ENCODE measurements around the gene MBP. TPM values are rescaled to one million over a fixed set of nuclear protein-coding genes. Genes with fewer than 3 reads are reported as not detected.

Gene MBP
- total RNA-seq, 1 donor from 2014 or later = 5.8 TPM

DNA sequence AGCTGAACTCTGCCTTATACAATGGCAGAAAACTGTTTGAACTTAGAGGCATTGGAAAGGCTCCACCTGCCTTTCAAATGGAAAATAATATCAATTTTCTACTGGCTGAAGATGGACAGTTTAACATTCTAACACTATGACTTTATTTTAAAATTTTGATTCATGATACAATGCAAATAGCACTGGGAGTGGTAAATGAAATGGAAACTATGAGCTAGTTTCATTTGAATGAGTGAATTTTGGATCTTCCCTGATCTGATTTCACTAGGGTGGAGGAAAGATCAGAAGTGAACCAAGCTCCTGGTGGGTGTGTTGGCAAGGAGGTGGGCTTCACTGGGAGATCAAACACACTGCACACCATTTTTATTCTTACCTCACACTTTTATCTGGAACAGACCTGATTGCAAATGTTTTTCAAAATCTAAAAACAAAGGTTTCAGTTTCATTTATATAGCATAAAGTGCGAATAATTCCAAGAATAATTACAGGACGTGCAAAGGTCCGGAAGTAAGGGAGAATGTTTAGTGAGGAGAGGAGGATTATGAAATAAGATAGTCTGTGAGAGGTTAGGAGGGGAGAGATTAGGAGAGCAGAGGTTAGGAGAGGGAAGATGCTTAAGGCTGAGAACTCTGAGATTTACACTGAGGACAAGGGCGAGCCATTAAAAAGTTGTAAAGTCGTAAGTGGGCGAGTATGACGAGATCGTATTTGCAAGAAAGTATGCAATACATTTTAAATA is 18.6 kb upstream of the MBP start:
- no peak for DNase-seq

DNA sequence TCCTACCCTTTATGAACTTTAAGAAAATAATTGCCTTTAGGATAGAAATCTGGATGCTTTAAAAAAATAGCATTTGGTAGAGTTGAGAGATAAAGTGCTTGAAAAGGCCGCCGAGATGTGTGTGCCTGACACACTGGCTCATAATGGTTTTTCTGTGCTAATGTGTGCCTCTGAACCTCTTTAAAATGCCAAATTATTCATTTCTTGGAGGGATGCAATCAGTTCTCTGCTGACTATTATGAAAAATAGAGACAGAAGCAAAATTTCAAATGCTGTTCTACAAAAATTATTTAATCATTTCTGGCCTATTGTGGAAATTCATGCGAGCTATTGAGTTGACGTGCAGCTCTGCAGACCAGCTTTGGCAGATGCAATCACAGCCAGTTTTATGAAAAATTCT is 18.0 kb upstream of the MBP start:
- no peak for DNase-seq

DNA sequence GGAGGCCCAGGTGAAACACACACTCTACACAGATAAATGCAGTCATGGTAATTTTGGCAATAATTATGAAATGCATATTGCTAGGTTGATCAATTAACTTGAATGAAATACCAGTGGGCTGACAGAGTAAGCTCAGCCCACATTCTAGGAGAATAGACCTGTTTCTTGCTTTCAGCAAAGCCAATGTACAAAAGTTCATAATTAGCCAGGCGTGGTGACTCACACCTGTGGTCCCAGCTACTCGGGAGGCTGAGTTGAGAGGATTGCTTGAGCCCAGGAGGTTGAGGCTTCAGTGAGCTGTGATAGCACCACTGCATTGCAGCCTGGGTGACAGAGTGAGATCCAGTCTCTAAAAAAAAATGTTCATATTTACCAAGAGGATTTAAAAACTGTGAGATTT is 15.7 kb upstream of the MBP start:
- no peak for DNase-seq

- no peak for DNase-seq
These were observed 14.9 kb upstream of the MBP start for GRCh38 chr18:77147418-77147852.

DNA sequence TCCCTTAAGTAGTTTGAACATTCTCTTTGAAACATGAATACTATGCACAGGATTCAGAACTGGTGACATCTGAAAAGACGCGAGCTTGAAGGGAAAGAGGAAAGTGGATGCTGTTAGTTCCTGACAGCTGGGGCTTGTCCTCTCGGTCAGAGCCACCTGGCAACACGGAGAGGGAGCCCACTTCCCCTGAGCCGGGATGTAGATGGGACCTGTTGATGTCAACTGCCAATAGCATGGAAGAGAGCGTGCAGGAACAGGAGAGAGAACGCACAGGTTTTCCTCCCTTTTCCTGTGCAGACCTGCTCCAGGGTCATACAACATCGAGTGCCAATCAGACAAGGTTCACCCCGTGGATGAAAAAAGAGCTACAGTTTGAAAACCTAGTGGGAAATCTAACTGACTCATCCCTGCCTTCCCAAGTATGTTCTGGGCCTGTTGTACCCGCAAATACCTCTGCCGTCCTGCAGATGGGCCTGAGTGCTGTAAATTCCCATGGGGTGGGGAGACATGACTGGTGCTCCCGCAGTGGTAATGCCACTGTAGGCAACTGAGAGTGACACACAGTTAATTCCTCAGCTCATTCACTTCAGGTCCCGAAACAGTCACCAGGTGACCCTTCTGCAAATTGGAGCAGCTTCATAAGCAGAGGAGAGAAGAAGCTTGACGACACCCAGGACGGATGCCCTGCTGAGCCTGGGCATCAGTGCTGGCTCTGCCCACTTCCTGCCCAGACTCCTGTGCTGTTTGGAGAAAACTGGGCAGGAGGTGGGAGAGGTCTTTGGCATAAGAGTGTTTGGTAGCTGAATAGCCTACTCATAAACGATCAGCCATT is 13.9 kb upstream of the MBP start:
- DNase-seq = no peak

- DNase-seq = no peak
These were observed 12.8 kb upstream of the MBP start for GRCh38 chr18:77145364-77145901.

DNA sequence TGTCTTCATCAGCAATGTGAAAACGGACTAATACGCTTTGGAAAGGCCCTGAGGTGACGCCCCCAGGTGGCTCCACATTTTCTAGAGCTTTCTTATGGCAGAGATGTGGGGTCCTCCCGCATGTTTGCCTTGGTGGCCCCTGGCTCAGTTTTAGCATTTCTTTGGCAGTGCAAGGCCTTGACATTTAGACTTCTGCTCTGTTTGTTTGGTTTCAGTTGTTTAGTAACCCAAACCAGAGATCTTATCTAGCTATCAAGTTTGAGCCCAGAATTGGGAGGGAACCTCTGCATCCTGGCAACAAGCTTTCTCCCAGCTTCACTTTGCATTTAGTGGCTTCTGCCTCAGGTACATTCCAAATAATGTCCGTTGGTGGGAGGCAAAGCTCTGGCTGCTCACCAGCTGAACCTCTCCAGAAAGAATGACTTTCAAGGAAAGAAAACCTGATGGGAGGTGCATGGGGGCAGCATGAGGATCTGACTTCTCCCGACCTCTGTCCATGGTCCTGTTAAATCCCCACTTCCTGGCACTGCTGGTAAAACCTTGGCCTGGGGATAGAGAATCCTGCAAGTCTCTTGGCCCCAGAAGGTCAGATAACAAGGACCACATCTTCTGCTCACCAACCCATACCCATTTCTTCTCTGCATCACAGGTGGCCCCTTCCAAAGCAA is 12.0 kb upstream of the MBP start:
- no peak for DNase-seq

DNA sequence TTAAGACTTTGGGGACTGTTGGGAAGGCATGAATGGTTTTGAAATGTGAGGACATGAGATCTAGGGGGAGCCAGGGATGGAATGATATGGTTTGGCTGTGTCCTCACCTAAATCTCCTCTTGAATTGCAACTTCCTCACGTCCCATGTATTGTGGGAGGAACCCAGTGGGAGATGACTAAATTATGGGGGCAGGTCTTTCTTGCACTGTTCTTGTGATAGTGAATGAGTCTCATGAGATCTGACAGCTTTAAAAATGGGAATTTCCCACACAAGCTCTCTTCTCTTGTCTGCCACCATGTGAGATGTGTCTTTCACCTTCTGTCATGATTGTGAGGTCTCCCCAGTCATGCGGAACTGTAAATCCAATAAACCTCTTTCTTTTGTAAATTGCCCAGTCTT is 11.5 kb upstream of the MBP start:
- no peak for DNase-seq

DNA sequence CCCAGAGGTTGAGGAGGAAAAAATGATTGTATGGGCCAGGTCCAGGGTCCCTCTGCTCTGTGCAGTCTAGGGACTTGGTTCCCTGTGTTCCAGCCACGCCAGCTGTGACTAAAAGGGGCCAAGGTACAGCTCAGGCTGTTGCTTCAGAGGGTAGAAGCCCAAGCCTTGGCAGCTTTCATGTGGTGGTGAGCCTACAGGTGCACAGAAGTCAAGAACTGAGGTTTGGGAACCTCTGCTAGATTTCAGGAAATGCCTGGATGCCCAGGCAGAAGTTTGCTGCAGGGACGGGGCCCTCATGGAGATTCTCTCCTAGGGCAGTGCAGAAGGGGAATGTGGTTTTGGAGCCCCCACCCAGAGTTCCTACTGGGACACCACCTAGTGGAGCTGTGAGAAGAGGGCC is 10.6 kb upstream of the MBP start:
- DNase-seq = no peak

- DNase-seq = no peak
These were observed 9.0 kb upstream of the MBP start for GRCh38 chr18:77141401-77142118.

GRCh38 chr18:77140439-77141109 is 8.0 kb upstream of the MBP start:
- no peak for DNase-seq

DNA sequence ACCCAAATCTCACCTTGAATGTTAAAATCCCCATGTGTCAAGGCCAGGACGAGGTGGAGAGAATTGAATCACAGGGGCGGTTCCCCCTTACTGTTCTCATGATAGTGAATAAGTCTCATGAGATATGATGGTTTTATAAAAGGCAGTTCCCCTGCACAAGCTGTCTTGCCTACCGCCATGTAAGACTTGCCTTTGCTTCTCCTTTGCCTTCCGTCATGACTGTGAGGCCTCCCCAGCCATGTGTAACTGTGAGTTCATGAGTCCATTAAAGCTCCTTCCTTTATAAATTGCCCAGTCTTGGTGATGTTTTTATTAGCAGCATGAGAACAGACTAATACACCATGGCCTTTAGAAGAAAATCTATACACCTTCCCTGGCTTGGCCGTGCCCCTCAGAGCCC is 7.4 kb upstream of the MBP start:
- no peak for DNase-seq

DNA sequence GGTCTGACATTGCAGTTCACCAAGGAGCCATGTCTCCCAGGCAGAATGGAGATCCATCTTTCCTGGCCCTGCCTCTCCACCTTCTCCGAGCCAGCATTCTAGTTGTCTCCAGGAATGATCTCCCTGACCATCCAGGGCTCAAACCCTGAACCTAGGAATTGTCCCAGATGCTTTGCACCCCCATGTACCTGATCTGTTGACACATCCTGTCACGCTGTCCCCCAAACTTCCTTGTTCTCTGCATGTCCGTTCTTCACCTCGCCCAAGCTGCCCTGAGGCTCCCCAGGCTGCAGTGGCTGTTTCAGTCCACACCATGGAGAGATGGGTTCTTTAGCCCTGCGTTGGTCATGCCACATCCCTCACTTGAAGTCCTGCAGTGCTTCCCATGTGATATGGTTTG is 7.0 kb upstream of the MBP start:
- DNase-seq = no peak

DNA sequence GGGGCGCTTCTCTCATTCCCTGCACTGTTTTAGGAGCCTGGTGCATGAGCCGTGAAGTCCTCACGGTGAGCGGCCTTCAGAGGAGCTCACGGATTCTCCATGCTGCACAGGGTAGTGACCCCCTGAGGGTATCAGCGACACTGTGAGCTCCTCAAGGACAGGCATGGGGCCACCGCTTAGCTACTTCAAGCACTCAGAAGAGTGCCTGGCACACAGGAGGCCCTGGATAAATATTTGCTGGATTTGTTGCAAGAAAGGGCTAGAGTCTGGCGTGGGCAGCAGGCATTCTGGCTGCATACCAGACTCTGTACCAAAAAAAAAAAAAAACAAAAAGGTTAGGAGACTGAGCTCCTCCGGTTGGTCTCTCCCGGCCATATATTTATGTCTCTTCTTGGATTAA is 5.7 kb upstream of the MBP start:
- no peak for DNase-seq

GRCh38 chr18:77137851-77138250 is 5.3 kb upstream of the MBP start:
- DNase-seq = no peak

- no peak for DNase-seq
These were observed 4.5 kb upstream of the MBP start for GRCh38 chr18:77136871-77137665.

DNA sequence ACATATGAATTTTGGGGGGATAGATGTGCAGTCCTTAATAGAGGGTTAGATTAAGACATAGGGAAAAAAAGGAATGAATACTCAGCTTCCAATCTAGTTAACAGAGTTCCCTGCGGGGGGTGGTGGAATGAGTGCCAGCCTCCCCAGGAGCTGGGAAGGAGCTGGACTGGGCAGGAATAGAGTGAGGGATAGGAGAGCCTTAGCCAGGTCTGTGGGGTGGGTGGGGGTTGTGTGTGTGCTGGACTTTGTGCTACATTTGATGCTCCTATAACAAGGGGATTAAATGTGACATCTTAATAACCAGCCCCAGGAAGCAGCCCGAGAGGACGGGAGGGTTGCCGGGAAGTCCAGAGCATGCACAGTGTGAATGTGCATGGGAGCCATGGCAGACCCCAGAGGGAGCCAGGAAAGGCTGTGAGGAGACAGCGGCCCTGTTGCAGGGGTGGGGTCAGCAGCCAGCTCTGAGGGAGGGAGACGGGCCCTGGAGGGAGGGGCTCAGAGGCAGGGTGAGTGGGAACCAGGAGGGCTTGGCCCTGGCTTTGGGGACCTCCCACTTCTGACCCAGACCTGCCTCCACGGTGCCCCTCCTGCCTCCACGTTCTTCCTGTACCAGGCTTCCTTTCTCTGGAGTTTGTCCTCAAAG is 3.6 kb upstream of the MBP start:
- no peak for DNase-seq

GRCh38 chr18:77135339-77136075 is 2.9 kb upstream of the MBP start:
- no peak for DNase-seq

DNA sequence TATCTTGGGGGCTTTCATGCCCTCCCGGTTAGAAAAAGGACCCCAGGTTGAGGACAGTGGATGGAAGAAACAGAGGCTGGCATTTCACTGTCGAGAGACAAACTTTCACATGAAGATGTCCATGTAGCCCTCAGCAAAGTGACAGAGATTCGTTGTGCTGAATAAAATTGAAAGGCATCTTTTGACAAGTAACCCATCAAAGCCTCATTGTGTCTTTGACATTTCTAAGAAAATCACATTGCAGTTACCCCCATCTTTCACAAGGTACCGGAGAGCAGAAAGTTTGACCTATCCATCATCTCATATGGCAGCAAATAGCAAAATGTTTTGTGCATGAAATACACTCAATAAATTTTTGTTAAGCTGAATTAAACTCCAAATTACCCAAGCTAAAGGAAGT is 2.0 kb upstream of the MBP start:
- no peak for DNase-seq

Data from occipital lobe (tissue), 2 donors.